G401 (cell line): ENCODE data around the gene ANKRD12. TPM values are rescaled to one million over a fixed set of nuclear protein-coding genes. Genes with fewer than 3 reads are reported as not detected.

Experiments
- DNase-seq: peaks from one replicate; pipeline ENCODE4 v3.0.0-alpha.2; 2015; ENCODE audit warnings: low spot score
- in situ Hi-C: cut with HindIII; loops from 2 replicates; pipeline ENCODE4 v1.10.0; 2016; ENCODE audit warnings: low sequenced_read_pairs, mixed read lengths
- total RNA-seq: library from RNA; depleted of rRNA; stranded (reverse); fragments of >200 nt; shearing (Covaris generic); gene quantifications from 2 replicates; pipeline ENCODE4 v1.2.3, GENCODE V29; 2014

Gene ANKRD12
- total RNA-seq, 1 experiment from 2014 or later = 3.3 TPM

GRCh38 chr18:9215221-9215933 lies 78.8 kb downstream of the ANKRD12 start:
- no peak for DNase-seq
- in situ Hi-C loops = no loop called here

GRCh38 chr18:9216459-9216858 lies 79.9 kb downstream of the ANKRD12 start:
- no peak for DNase-seq
- in situ Hi-C loops = no loop called here

GRCh38 chr18:9217743-9218451 lies 81.3 kb downstream of the ANKRD12 start:
- DNase-seq = no peak
- in situ Hi-C loops = no loop called here

- in situ Hi-C loops = no loop called here
- DNase-seq = no peak
Observed at GRCh38 chr18:9221040-9221439, 84.5 kb downstream of the ANKRD12 start.

- in situ Hi-C loops = no loop called here
Observed at GRCh38 chr18:9221661-9222060, 85.1 kb downstream of the ANKRD12 start.

GRCh38 chr18:9223356-9223755 lies 86.8 kb downstream of the ANKRD12 start:
- DNase-seq = no peak
- in situ Hi-C loops = no loop called here

More at GRCh38 chr18:9221661-9222060, 85.1 kb downstream of the ANKRD12 start:
- no peak for DNase-seq

- in situ Hi-C loops = no loop called here
- DNase-seq = no peak
Observed at GRCh38 chr18:9226463-9226862, 89.9 kb downstream of the ANKRD12 start.

- in situ Hi-C loops = no loop called here
Observed at GRCh38 chr18:9231852-9232486, 95.4 kb downstream of the ANKRD12 start.

GRCh38 chr18:9232977-9233376 lies 96.4 kb downstream of the ANKRD12 start:
- in situ Hi-C loops = no loop called here
- DNase-seq = no peak

More at GRCh38 chr18:9231852-9232486, 95.4 kb downstream of the ANKRD12 start:
- DNase-seq = no peak

- no peak for DNase-seq
- in situ Hi-C loops = no loop called here
Observed at GRCh38 chr18:9233771-9234440, 97.3 kb downstream of the ANKRD12 start.

GRCh38 chr18:9234528-9234927 lies 97.9 kb downstream of the ANKRD12 start:
- DNase-seq = no peak
- in situ Hi-C loops = no loop called here

GRCh38 chr18:9237981-9238380 lies 101.4 kb downstream of the ANKRD12 start:
- no peak for DNase-seq
- in situ Hi-C loops = no loop called here

- DNase-seq = no peak
- in situ Hi-C loops = no loop called here
Observed at GRCh38 chr18:9239720-9240119, 103.1 kb downstream of the ANKRD12 start.

- no peak for DNase-seq
- in situ Hi-C loops = no loop called here
Observed at GRCh38 chr18:9240270-9240669, 103.7 kb downstream of the ANKRD12 start.

- no peak for DNase-seq
- in situ Hi-C loops = no loop called here
Observed at GRCh38 chr18:9243029-9243428, 106.4 kb downstream of the ANKRD12 start.

GRCh38 chr18:9244376-9244775 lies 107.8 kb downstream of the ANKRD12 start:
- no peak for DNase-seq
- in situ Hi-C loops = no loop called here

- in situ Hi-C loops = no loop called here
Observed at GRCh38 chr18:9248661-9249060, 112.1 kb downstream of the ANKRD12 start.

GRCh38 chr18:9249254-9249653 lies 112.7 kb downstream of the ANKRD12 start:
- in situ Hi-C loops = no loop called here

More at GRCh38 chr18:9248661-9249060, 112.1 kb downstream of the ANKRD12 start:
- DNase-seq = no peak

GRCh38 chr18:9259173-9259572 lies 122.6 kb downstream of the ANKRD12 start:
- in situ Hi-C loops = no loop called here

More at GRCh38 chr18:9249254-9249653, 112.7 kb downstream of the ANKRD12 start:
- DNase-seq = no peak

More at GRCh38 chr18:9259173-9259572, 122.6 kb downstream of the ANKRD12 start:
- no peak for DNase-seq
